Spleen (tissue), 7 donors: ENCODE measurements around the gene MYEOV.

Source experiments
- CTCF ChIP-seq, 11 experiments: fragments of 200-600 bp in 7 of 11; fragments of 450-650 bp in 4 of 11; sonication (generic) in 4 of 11; IDR thresholded peaks in 8 of 11; conservative IDR thresholded peaks in 3 of 11; 1 replicate in 7 of 11; 2 replicates in 4 of 11; pipeline versions ENCODE4 v1.4.0 to v1.8.0; 2016 to 2021; ENCODE audit warnings: antibody characterized with exemption in 11 of 11, inconsistent platforms in 4 of 11, mild to moderate bottlenecking in 1 of 11
- POLR2A ChIP-seq, 3 donors: fragments of 450-650 bp; IDR thresholded peaks; one replicate each; pipeline ENCODE4 v1.5.1; 2017; ENCODE audit warnings: antibody characterized with exemption in 3 of 3, mild to moderate bottlenecking in 1 of 3
- donor health status: DM: no; HTN: no; CAD: no; lungs with moderate emphysema.
- donor health status: DM: no; HTN: no; CAD: no.
- donor health status: DM: no; HTN: no; CAD: no.

GRCh38 chr11:69245491-69246345, 48.2 kb upstream of the MYEOV start:
- TF ChIP-seq CTCF (IDR thresholded peaks at IDR 0.05 in 8 of 11, conservative IDR thresholded peaks at IDR 0.05 in 3 of 11) (no peak), POLR2A (IDR thresholded peaks at IDR 0.05) (no peak)
